ENCODE data around the gene SLC27A1. TPM values are rescaled to one million over a fixed set of nuclear protein-coding genes. Genes with fewer than 3 reads are reported as not detected.

The SLC27A1 gene
- total RNA-seq, 1 experiment from 2014 or later: 3.7 TPM

DNA sequence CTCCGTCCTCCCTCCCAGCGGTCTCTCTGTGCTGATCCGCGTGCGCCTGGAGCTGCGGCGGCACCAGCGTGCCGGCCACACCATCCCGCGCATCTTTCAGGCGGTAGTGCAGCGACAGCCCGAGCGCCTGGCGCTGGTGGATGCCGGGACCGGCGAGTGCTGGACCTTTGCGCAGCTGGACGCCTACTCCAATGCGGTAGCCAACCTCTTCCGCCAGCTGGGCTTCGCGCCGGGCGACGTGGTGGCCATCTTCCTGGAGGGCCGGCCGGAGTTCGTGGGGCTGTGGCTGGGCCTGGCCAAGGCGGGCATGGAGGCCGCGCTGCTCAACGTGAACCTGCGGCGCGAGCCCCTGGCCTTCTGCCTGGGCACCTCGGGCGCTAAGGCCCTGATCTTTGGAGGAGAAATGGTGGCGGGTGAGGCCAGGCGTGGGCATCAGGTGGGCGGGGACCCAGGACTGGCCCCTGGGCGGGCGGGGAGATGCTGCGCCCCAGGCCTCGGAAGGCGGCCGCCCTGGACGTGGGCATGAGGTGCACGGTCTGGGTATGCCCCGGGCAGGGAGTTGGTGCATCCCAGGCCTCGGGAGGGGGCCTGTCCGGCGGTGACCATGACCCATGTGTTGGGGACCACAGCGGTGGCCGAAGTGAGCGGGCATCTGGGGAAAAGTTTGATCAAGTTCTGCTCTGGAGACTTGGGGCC, 16.4 kb downstream of the SLC27A1 start:
- ChIA-PET POLR2A (no interaction called here), CTCF (no interaction called here)
- no TSS peak for BruUV-seq (replicated peaks)
- peaks cover 4% of the 10 kb centered on the region for H3K36me3 Mint-ChIP-seq (ENCODE audit: insufficient read depth, unreplicated experiment)
- Histone ChIP-seq H3K9me3 (no peaks in the 10 kb centered on the region), H3K4me3 (ENCODE audit: low read depth, low read length) (no peak overlapping the region), H3K36me3 (ENCODE audit: control insufficient read depth, insufficient read depth, low read length) (no peaks in the 10 kb centered on the region), H3K27me3 (replicated peaks; ENCODE audit: control insufficient read depth, insufficient read depth, low read length) (no peaks in the 10 kb centered on the region), H3K4me1 (no peaks in the 10 kb centered on the region)
- H3K4me3 Mint-ChIP-seq (ENCODE audit: unreplicated experiment): no peak overlapping the region
- peaks cover 6% of the 10 kb centered on the region for H3K4me1 Mint-ChIP-seq (ENCODE audit: low read depth, unreplicated experiment)
- no peak for DNase-seq
- no peaks in the 10 kb centered on the region for H3K9me3 Mint-ChIP-seq (ENCODE audit: unreplicated experiment)
- no peak overlapping the region for H3K27ac Mint-ChIP-seq (ENCODE audit: unreplicated experiment)
- H3K27me3 Mint-ChIP-seq (ENCODE audit: insufficient read depth, unreplicated experiment): no peaks in the 10 kb centered on the region
- intact Hi-C loops (cut with micrococcal nuclease; ENCODE audit: unreplicated experiment): no loop called here
- TF ChIP-seq, protein P1, sequence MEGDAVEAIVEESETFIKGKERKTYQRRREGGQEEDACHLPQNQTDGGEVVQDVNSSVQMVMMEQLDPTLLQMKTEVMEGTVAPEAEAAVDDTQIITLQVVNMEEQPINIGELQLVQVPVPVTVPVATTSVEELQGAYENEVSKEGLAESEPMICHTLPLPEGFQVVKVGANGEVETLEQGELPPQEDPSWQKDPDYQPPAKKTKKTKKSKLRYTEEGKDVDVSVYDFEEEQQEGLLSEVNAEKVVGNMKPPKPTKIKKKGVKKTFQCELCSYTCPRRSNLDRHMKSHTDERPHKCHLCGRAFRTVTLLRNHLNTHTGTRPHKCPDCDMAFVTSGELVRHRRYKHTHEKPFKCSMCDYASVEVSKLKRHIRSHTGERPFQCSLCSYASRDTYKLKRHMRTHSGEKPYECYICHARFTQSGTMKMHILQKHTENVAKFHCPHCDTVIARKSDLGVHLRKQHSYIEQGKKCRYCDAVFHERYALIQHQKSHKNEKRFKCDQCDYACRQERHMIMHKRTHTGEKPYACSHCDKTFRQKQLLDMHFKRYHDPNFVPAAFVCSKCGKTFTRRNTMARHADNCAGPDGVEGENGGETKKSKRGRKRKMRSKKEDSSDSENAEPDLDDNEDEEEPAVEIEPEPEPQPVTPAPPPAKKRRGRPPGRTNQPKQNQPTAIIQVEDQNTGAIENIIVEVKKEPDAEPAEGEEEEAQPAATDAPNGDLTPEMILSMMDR (IDR thresholded peaks at IDR 0.05; ENCODE audit: insufficient read depth in 1 of 2, low read depth in 1 of 2, low read length in 1 of 2, severe bottlenecking in 1 of 2, unreplicated experiment in 1 of 2): no peak

DNA sequence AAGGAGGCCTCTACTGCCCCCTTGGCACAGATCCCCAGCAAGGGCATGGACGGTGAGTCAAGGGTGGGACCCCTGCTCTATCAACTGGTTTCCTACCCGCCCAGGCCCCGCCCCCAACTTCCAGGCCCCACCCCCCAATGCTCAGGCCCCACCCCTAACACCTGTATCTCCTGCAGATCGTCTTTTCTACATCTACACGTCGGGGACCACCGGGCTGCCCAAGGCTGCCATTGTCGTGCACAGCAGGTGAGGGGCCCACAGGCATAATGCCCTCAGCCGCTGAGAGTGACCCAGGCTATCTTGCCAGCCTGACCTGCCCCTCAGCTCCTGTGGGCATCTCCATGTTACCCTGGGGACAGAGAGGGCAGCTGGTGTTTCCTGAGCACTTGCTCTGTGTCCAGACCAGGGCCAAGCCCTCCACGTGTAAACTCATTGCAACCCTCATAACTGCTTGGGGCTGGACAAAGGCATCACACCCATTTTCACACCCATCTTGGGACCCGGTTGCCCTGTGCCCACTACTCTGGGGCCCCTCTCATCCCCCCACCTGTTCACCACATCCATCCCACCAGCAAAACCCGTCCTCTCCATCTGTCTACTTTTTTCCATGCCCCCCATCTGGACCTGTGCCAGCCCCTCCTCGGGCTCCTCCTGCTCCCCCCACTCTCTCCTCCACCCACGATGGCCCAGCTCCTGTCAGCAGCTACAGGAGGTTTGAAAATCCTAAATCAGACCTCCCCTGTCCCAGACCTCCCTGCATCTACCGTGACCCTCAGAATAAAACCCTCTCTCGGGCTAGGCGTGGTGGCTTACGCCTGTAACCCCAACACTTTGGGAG, 17.2 kb downstream of the SLC27A1 start:
- Mint-ChIP-seq H3K36me3 (ENCODE audit: insufficient read depth, unreplicated experiment) (peaks cover 4% of the 10 kb centered on the region), H3K27ac (ENCODE audit: unreplicated experiment) (no peak overlapping the region), H3K9me3 (ENCODE audit: unreplicated experiment) (no peaks in the 10 kb centered on the region), H3K27me3 (ENCODE audit: insufficient read depth, unreplicated experiment) (no peaks in the 10 kb centered on the region), H3K4me3 (ENCODE audit: unreplicated experiment) (no peak overlapping the region), H3K4me1 (ENCODE audit: low read depth, unreplicated experiment) (peaks cover 6% of the 10 kb centered on the region)
- TF ChIP-seq, protein P1 (IDR thresholded peaks at IDR 0.05; ENCODE audit: insufficient read depth in 1 of 2, low read depth in 1 of 2, low read length in 1 of 2, severe bottlenecking in 1 of 2, unreplicated experiment in 1 of 2): no peak
- no TSS peak for BruUV-seq (replicated peaks)
- Histone ChIP-seq H3K27me3 (replicated peaks; ENCODE audit: control insufficient read depth, insufficient read depth, low read length) (no peaks in the 10 kb centered on the region), H3K4me1 (no peaks in the 10 kb centered on the region), H3K36me3 (ENCODE audit: control insufficient read depth, insufficient read depth, low read length) (no peaks in the 10 kb centered on the region), H3K4me3 (ENCODE audit: low read depth, low read length) (no peak overlapping the region), H3K9me3 (no peaks in the 10 kb centered on the region)
- ChIA-PET CTCF (no interaction called here), POLR2A (no interaction called here)
- intact Hi-C loops (cut with micrococcal nuclease; ENCODE audit: unreplicated experiment): no loop called here
- DNase-seq: no peak

- H3K4me1 ChIP-seq: no peaks in the 10 kb centered on the region
- H3K4me3 ChIP-seq (ENCODE audit: low read depth, low read length): no peak overlapping the region
- ChIA-PET POLR2A (no interaction called here), CTCF (no interaction called here)
- Mint-ChIP-seq H3K27me3 (ENCODE audit: insufficient read depth, unreplicated experiment) (no peaks in the 10 kb centered on the region), H3K4me1 (ENCODE audit: low read depth, unreplicated experiment) (peaks cover 6% of the 10 kb centered on the region), H3K27ac (ENCODE audit: unreplicated experiment) (no peak overlapping the region), H3K9me3 (ENCODE audit: unreplicated experiment) (no peaks in the 10 kb centered on the region), H3K4me3 (ENCODE audit: unreplicated experiment) (peak overlapping the region; percentile 57), H3K36me3 (ENCODE audit: insufficient read depth, unreplicated experiment) (peaks cover 4% of the 10 kb centered on the region)
- H3K27me3 ChIP-seq (replicated peaks; ENCODE audit: control insufficient read depth, insufficient read depth, low read length): no peaks in the 10 kb centered on the region
- TF ChIP-seq, protein P1 (IDR thresholded peaks at IDR 0.05; ENCODE audit: insufficient read depth in 1 of 2, low read depth in 1 of 2, low read length in 1 of 2, severe bottlenecking in 1 of 2, unreplicated experiment in 1 of 2): peak in 1 of 2 experiments; percentile 24
- no peaks in the 10 kb centered on the region for H3K36me3 ChIP-seq (ENCODE audit: control insufficient read depth, insufficient read depth, low read length)
- H3K9me3 ChIP-seq: no peaks in the 10 kb centered on the region
- no TSS peak for BruUV-seq (replicated peaks)
- DNase-seq: peak; percentile 78 to 85
- intact Hi-C loops (cut with micrococcal nuclease; ENCODE audit: unreplicated experiment): no loop called here
These were observed 18.5 kb downstream of the SLC27A1 start for GRCh38 chr19:17488593-17489391.
